ENCODE data around the gene NUPR1. TPM values are rescaled to one million over a fixed set of nuclear protein-coding genes. Genes with fewer than 3 reads are reported as not detected.
"Not testable (repeated sequence)": the region's sequence is repeated elsewhere in the genome, so short reads cannot be mapped to it uniquely, and the experiment has no call there.

NUPR1 gene
- total RNA-seq, 1 donor from 2014 or later = 3.8 TPM

DNA sequence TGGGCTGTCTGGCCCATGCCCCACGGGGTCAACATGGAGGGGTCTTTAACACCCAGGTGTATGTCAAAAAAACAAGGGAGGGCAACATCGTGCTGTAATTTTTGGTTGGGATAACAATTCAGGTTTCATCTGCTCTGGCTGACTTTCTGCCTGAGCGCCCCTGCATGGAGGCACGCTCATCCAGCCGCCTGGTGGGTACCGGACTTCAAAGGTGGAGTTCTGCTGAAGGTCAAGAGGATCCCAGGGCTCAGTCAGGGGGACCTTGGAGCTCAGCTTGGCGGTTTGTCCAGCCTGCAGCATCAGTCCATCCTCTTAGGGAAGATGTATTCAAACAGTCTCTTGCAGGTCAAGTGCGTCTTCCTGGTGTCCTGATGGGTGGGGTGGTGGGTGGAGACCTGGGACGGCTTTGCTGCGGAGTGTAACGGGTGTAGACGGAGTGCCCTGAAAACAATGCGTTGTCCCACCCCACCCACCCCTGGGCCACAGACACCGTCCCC, 9.6 kb upstream of the NUPR1 start:
- Mint-ChIP-seq H3K4me3 (ENCODE audit: unreplicated experiment) (no peak overlapping the region), H3K4me1 (ENCODE audit: low read depth, unreplicated experiment) (no peaks in the 10 kb centered on the region), H3K36me3 (ENCODE audit: low read depth, unreplicated experiment) (no peaks in the 10 kb centered on the region), H3K9me3 (ENCODE audit: unreplicated experiment) (no peaks in the 10 kb centered on the region), H3K27me3 (ENCODE audit: low read depth, unreplicated experiment) (peaks cover 10% of the 10 kb centered on the region), H3K27ac (ENCODE audit: unreplicated experiment) (no peak overlapping the region)
- TF ChIP-seq EZH2 (IDR thresholded peaks at IDR 0.05; ENCODE audit: insufficient read depth, low read length) = no peak
- TF ChIP-seq, protein P1, sequence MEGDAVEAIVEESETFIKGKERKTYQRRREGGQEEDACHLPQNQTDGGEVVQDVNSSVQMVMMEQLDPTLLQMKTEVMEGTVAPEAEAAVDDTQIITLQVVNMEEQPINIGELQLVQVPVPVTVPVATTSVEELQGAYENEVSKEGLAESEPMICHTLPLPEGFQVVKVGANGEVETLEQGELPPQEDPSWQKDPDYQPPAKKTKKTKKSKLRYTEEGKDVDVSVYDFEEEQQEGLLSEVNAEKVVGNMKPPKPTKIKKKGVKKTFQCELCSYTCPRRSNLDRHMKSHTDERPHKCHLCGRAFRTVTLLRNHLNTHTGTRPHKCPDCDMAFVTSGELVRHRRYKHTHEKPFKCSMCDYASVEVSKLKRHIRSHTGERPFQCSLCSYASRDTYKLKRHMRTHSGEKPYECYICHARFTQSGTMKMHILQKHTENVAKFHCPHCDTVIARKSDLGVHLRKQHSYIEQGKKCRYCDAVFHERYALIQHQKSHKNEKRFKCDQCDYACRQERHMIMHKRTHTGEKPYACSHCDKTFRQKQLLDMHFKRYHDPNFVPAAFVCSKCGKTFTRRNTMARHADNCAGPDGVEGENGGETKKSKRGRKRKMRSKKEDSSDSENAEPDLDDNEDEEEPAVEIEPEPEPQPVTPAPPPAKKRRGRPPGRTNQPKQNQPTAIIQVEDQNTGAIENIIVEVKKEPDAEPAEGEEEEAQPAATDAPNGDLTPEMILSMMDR (IDR thresholded peaks at IDR 0.05; ENCODE audit: insufficient read depth, low read depth, low read length) = no peak
- no peak overlapping the region for H3K27ac ChIP-seq (ENCODE audit: low read depth, low read length)
- H3K4me2 ChIP-seq (ENCODE audit: low read length) = no peak overlapping the region
- no peak overlapping the region for H3K4me3 ChIP-seq (ENCODE audit: insufficient read depth, low read depth, low read length)
- no peaks in the 10 kb centered on the region for H3K79me2 ChIP-seq (ENCODE audit: insufficient read depth, low read length)
- H4K20me1 ChIP-seq (ENCODE audit: insufficient read depth, low read length) = no peaks in the 10 kb centered on the region
- DNase-seq (ENCODE audit: low read depth) (no peak), FAIRE-seq (no peak)
- peaks cover 2% of the 10 kb centered on the region for H3K27me3 ChIP-seq (ENCODE audit: insufficient read depth, low read length)
- H3K4me1 ChIP-seq (ENCODE audit: insufficient read depth, low read length) = no peaks in the 10 kb centered on the region
- no peak overlapping the region for H3K9ac ChIP-seq (ENCODE audit: low read length)
- no peaks in the 10 kb centered on the region for H3K36me3 ChIP-seq (ENCODE audit: insufficient read depth, low read length)
- H3K9me3 ChIP-seq (ENCODE audit: insufficient read depth, low read depth, low read length) = no peaks in the 10 kb centered on the region
- no peak overlapping the region for H2AFZ ChIP-seq (ENCODE audit: low read depth, low read length)

GRCh38 chr16:28546626-28547025, 7.9 kb upstream of the NUPR1 start:
- Histone ChIP-seq H3K4me1 (ENCODE audit: insufficient read depth, low read length) (no peaks in the 10 kb centered on the region), H3K9me3 (ENCODE audit: insufficient read depth, low read depth, low read length) (no peaks in the 10 kb centered on the region), H3K27ac (ENCODE audit: low read depth, low read length) (no peak overlapping the region), H3K4me2 (ENCODE audit: low read length) (no peak overlapping the region), H3K9ac (ENCODE audit: low read length) (no peak overlapping the region), H3K79me2 (ENCODE audit: insufficient read depth, low read length) (no peaks in the 10 kb centered on the region), H3K4me3 (ENCODE audit: insufficient read depth, low read depth, low read length) (no peak overlapping the region), H4K20me1 (ENCODE audit: insufficient read depth, low read length) (no peaks in the 10 kb centered on the region), H3K27me3 (ENCODE audit: insufficient read depth, low read length) (peaks cover 2% of the 10 kb centered on the region), H2AFZ (ENCODE audit: low read depth, low read length) (no peak overlapping the region), H3K36me3 (ENCODE audit: insufficient read depth, low read length) (no peaks in the 10 kb centered on the region)
- Mint-ChIP-seq H3K9me3 (ENCODE audit: unreplicated experiment) (no peaks in the 10 kb centered on the region), H3K27ac (ENCODE audit: unreplicated experiment) (no peak overlapping the region), H3K4me3 (ENCODE audit: unreplicated experiment) (no peak overlapping the region), H3K27me3 (ENCODE audit: low read depth, unreplicated experiment) (peaks cover 15% of the 10 kb centered on the region), H3K4me1 (ENCODE audit: low read depth, unreplicated experiment) (no peaks in the 10 kb centered on the region), H3K36me3 (ENCODE audit: low read depth, unreplicated experiment) (no peaks in the 10 kb centered on the region)
- FAIRE-seq (no peak), DNase-seq (ENCODE audit: low read depth) (no peak)
- TF ChIP-seq, protein P1 (IDR thresholded peaks at IDR 0.05; ENCODE audit: insufficient read depth, low read depth, low read length) = no peak
- no peak for TF ChIP-seq EZH2 (IDR thresholded peaks at IDR 0.05; ENCODE audit: insufficient read depth, low read length)

DNA sequence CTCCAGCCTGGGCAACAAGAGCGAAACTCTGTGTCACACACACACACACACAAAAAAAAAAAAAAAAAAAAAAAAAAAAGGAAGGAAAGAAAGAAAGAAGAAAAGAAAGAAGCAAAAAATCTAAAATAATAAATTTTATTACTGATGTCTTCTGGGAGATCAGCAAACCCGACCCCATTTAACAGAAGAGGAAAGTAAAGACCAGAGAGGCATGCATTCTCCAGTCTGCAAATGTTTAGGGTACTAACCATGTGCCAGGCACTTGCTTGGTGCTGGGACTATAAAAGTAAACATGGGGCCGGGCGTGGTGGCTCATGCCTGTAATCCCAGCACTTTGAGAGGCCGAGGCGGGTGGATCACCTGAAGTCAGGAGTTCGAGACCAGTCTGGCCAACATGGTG, 7.2 kb upstream of the NUPR1 start:
- peaks cover 15% of the 10 kb centered on the region for H3K27me3 Mint-ChIP-seq (ENCODE audit: low read depth, unreplicated experiment)
- not testable (repeated sequence) for H3K27ac Mint-ChIP-seq (ENCODE audit: unreplicated experiment); H3K27ac ChIP-seq (ENCODE audit: low read depth, low read length); H3K4me3 ChIP-seq (ENCODE audit: insufficient read depth, low read depth, low read length); FAIRE-seq; H3K9me3 ChIP-seq (ENCODE audit: insufficient read depth, low read depth, low read length); H3K4me1 ChIP-seq (ENCODE audit: insufficient read depth, low read length); H3K9me3 Mint-ChIP-seq (ENCODE audit: unreplicated experiment); H3K4me1 Mint-ChIP-seq (ENCODE audit: low read depth, unreplicated experiment); H2AFZ ChIP-seq (ENCODE audit: low read depth, low read length); H3K4me2 ChIP-seq (ENCODE audit: low read length); H3K9ac ChIP-seq (ENCODE audit: low read length); H3K4me3 Mint-ChIP-seq (ENCODE audit: unreplicated experiment); H4K20me1 ChIP-seq (ENCODE audit: insufficient read depth, low read length); H3K36me3 Mint-ChIP-seq (ENCODE audit: low read depth, unreplicated experiment); H3K79me2 ChIP-seq (ENCODE audit: insufficient read depth, low read length); DNase-seq (ENCODE audit: low read depth); H3K36me3 ChIP-seq (ENCODE audit: insufficient read depth, low read length); H3K27me3 ChIP-seq (ENCODE audit: insufficient read depth, low read length)
